Colon (tissue), 2 donors: ENCODE measurements around the gene SETD5.

Experiments used
- FAIRE-seq: peaks from 2 replicates; lab custom pipeline; 2012; peaks lifted over from hg19 to GRCh38; lab: Jason Lieb, UNC
- donor health status: control.
- donor health status: control.

The SETD5 gene

GRCh38 chr3:9388562-9389272 lies 8.7 kb upstream of the SETD5 start:
- no peak for FAIRE-seq

GRCh38 chr3:9390265-9390888 lies 7.0 kb upstream of the SETD5 start:
- no peak for FAIRE-seq

DNA sequence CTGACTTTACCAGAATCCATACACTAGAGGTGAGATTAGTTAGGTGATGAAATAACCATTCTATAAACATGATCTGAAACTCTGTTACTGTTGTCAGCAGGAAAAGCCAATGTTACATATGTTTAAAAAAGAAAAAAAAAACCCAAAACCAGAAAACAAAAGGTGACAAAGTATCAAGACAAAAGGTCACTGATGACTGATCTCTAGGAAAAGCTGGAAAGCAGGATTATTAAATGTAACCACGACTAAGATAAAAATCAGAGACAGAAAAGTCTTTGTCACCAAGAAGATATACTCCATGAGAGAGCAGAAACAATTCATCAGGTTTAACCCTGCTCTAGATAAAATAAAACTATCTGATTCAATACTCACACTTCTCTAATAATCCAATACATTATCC lies 5.4 kb upstream of the SETD5 start:
- no peak for FAIRE-seq

DNA sequence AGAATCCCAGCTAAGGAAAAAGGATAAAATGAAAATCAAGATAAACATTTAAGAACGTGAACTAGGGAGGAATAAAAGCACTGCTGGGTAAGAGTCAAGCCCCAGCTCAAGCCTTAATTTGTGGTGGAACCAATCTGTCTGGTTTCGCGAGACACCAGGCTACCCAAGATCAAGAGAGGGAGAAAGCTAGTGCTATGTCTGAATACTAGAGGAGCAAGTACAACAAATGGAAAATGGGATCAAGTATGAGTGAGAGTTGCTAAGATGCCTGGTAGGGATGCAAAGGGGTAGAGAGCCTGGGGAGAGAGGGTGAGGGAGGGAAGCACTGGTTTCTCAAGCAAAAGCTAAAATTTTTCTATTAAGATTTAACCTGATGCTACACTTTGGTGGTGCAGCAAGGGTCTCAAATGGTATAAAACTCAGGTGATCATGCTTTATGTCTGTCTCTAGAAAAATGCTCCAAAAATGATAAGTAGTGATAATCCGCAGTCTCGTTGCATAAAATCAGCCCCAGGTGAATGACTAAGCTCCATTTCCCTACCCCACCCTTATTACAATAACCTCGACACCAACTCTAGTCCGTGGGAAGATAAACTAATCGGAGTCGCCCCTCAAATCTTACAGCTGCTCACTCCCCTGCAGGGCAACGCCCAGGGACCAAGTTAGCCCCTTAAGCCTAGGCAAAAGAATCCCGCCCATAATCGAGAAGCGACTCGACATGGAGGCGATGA lies 1.7 kb upstream of the SETD5 start:
- FAIRE-seq, result no peak

- no peak for FAIRE-seq
These were observed 1.1 kb upstream of the SETD5 start for GRCh38 chr3:9396301-9396631.

DNA sequence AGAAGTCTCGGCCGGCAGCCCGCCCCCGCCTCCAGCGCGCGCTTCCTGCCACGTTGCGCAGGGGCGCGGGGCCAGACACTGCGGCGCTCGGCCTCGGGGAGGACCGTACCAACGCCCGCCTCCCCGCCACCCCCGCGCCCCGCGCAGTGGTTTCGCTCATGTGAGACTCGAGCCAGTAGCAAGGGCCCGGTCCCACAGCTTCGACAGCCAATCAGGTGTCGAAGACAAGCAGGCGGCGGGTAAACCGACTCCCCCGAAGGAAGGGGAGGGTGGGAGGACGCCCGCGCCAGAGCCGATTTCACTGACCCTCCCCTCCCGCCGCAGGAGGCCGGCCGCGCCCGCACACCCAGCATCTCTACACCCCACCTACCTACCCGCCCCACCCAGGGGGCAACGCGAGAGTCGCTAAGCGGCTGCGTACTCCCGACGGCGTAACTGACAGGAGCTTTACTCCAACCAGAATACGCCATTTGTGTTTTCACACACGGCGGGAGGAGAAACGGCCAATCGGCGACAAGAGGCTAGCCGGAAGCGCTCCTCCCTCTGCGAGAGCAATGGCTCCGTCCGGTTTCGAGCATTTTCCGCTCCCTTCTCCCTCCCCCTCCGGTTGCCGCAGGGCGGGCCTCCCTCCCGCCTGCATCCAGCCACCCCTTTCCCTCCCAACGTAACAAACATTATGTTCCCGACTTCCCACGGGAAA lies 633 bp upstream of the SETD5 start:
- FAIRE-seq, result no peak

GRCh38 chr3:9397906-9398699 lies 688 bp downstream of the SETD5 start:
- no peak for FAIRE-seq

GRCh38 chr3:9398700-9399336 lies 1.4 kb downstream of the SETD5 start:
- no peak for FAIRE-seq

DNA sequence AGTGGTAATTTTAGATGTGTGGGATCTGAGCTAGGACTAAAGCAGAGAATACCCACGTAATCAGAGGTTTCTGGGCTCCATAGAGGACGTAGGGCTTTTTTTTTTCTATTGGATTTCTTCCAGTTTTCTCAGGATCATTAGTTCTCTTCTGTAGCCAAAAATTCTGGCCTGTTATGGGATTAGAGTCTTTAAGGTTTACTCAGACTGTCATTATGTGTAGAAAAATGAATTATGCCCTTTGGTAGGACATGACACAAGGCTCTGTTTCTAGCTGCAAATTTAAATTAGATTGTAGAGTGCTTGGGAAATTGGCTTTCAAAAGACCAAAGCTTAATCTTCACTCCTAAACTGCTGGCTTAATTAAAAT lies 1.9 kb downstream of the SETD5 start:
- FAIRE-seq, result no peak

DNA sequence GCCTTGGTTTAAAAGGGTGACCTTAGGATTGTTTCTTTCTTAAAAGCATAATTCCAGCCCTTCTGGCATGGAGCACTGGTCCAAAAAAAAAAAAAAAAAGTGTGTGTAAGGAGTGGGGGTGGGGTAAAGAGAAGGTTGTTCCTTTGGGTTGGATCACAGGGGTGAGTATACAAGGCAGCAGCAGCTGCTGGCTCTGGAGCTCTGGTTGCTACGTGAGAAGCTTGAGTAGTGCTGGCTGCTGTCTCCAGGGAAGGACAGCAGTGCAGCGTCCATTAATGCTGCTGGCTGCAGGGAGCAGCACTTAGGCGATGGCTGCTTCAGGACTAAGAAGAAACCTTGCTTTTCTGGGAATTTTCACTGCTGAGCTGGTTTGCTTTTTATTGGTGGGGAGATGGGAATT lies 2.3 kb downstream of the SETD5 start:
- no peak for FAIRE-seq

DNA sequence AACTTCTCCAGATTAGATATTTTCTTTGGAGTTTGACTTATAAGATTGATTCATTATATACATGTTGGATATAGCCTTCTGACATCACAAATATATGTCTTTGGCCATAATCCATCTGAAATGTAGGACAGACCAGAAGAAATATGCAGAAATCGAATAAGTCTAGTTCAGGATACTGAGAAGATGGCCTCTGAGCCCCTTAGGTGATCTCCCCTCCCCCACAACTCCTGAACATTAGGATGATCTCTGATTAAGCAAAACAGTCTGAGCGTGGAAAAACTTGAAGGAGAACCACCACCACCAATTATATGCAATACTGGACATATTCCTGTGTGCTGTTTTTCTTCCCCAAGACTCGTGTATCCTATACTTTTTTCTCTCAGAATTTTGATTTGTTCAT lies 3.2 kb downstream of the SETD5 start:
- FAIRE-seq, result no peak

DNA sequence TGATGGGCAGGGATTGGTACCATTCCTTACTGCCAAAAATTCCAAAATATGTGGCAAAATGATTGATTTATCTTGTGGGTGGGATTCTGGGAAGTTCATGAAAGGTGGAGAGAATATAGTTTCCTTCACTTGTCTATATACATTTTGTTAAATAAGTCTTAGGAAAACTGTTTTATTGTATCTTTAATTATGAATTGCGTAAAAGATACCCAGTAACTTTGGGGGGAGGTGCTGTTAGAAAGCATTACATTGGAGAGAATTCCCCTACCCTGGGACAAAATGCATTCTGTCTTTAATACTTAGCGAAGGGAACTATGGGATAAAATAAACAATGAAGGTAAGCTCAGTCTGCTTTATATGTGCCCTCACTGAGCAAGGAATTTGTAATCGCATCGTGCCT lies 4.6 kb downstream of the SETD5 start:
- no peak for FAIRE-seq

- FAIRE-seq, result no peak
These were observed 5.2 kb downstream of the SETD5 start for GRCh38 chr3:9402410-9403228.

DNA sequence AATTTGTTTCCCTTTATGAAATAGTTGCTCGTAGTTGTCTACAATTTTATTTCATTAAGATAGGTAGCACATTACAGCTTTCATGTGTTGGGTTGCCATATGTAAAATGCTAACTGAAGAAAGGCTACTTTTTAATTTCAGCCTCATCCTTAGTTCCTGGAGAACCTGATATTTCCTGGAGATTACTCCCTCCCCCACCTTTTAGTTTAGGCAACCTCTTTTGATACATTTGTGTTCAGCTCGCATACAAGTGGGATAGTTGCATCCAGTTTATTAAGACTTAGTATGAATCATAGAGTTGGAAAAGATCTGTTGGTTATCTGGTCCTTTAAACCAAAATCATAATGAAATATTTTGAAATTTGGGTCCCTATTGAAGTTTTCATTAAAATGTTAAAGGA lies 6.0 kb downstream of the SETD5 start:
- FAIRE-seq, result no peak

- FAIRE-seq, result no peak
These were observed 7.3 kb downstream of the SETD5 start for GRCh38 chr3:9404680-9405079.

GRCh38 chr3:9405756-9406155 lies 8.3 kb downstream of the SETD5 start:
- FAIRE-seq, result no peak

- no peak for FAIRE-seq
These were observed 9.6 kb downstream of the SETD5 start for GRCh38 chr3:9406856-9407626.

DNA sequence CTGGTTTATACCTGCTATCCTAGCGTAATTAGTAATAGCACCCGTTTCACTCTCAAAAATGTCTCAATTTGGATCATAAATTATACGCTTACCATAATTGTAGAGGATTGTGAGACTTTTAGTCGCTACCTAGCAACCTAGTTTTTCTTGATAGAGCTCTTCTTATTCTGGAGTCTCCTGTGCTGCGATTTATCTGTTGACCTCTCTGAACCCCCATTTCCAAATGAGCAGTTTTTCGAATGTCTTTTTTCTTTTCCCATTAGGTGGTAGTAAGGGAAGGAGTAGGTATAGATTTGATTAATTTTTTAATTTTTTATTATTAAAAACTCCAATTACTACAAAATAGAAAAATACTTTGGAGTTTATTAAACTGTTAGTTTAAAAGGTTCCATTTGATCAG lies 10.6 kb downstream of the SETD5 start:
- FAIRE-seq, result no peak

DNA sequence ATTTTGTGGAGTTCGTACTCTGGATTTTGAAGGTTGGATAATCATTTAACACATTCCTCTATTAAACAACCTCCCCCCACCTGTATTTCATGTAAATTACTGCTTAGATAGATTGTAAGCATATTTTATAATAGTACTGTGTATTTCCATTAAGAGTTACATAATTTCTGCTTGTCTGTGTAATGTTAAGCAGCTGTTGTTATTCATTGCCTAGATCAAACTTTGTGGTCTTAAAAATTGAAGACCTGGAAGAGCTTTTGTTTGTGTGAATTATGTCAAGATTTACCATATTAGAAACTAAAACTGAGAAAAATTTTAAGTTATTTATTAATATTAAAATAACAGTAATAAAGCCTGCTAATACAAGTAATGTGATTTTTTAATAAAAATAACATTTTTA lies 11.1 kb downstream of the SETD5 start:
- FAIRE-seq, result no peak
